Central memory CD8-positive, alpha-beta T cell (primary cell): ENCODE data around the gene SELENOO.
"Not testable (repeated sequence)": the region's sequence is repeated elsewhere in the genome, so short reads cannot be mapped to it uniquely, and the experiment has no call there.

ENCODE experiments used
- ATAC-seq: fragments of 150-1000 bp; cut with Tn5 transposase; replicated peaks from 2 replicates; pipeline ENCODE4 v1.10.0; 2022; ENCODE audit warnings: mild to moderate bottlenecking, moderate FRiP score, moderate number of reproducible peaks; ENCODE audit not compliant: poor library complexity, severe bottlenecking; ENCODE audit errors: extremely low read depth
- DNase-seq, 2 donors: peaks; one replicate each; pipeline ENCODE4 v3.0.0; 2021; ENCODE audit warnings: low spot score in 2 of 2
- H3K27ac Mint-ChIP-seq: one replicate; pipeline ENCODE4 v1.8.0; 2022; ENCODE audit warnings: low read depth, mild to moderate bottlenecking, moderate library complexity, mixed read lengths
- H3K27me3 Mint-ChIP-seq: one replicate; pipeline ENCODE4 v1.8.0; 2022; ENCODE audit warnings: mixed read lengths
- H3K36me3 Mint-ChIP-seq: one replicate; pipeline ENCODE4 v1.8.0; 2022; ENCODE audit warnings: mild to moderate bottlenecking, moderate library complexity, mixed read lengths; ENCODE audit not compliant: insufficient read depth
- H3K4me1 Mint-ChIP-seq: one replicate; pipeline ENCODE4 v1.8.0; 2022; ENCODE audit warnings: mixed read lengths
- H3K4me3 Mint-ChIP-seq: one replicate; pipeline ENCODE4 v1.8.0; 2022; ENCODE audit warnings: mild to moderate bottlenecking, moderate library complexity, mixed read lengths
- H3K9me3 Mint-ChIP-seq: one replicate; pipeline ENCODE4 v1.8.0; 2022; ENCODE audit warnings: mixed read lengths

Gene SELENOO

GRCh38 chr22:50203288-50203687, 2.5 kb downstream of the SELENOO start:
- Mint-ChIP-seq H3K36me3 (peaks cover 20% of the 10 kb centered on the region), H3K27me3 (no peaks in the 10 kb centered on the region), H3K4me3 (no peak overlapping the region), H3K9me3 (no peaks in the 10 kb centered on the region), H3K4me1 (peaks cover 22% of the 10 kb centered on the region), H3K27ac (no peak overlapping the region)
- no peak for DNase-seq
- no peak for ATAC-seq

DNA sequence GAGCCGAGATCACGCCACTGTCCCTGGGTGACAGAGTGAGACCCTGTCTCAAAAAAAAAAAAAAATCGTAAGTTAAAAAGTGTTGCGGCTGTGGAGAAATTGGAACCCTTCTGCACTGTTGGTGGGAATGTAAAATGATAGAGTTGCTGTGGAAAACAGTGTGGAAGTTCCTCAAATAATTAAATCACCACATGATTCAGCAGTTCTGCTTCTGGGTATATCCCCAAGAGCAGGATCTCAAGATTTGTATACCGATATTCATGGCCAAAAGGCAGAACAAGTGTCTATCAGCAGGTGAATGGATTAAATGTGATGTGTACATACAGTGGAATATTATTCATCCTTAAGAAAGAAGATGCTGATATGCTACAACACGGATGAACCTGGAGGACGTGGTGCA, 3.8 kb downstream of the SELENOO start:
- Mint-ChIP-seq H3K9me3 (no peaks in the 10 kb centered on the region), H3K27ac (peak overlapping the region; percentile 77), H3K36me3 (peaks cover 19% of the 10 kb centered on the region), H3K4me1 (peaks cover 20% of the 10 kb centered on the region), H3K4me3 (no peak overlapping the region), H3K27me3 (no peaks in the 10 kb centered on the region)
- DNase-seq (no peak), ATAC-seq (no peak)

DNA sequence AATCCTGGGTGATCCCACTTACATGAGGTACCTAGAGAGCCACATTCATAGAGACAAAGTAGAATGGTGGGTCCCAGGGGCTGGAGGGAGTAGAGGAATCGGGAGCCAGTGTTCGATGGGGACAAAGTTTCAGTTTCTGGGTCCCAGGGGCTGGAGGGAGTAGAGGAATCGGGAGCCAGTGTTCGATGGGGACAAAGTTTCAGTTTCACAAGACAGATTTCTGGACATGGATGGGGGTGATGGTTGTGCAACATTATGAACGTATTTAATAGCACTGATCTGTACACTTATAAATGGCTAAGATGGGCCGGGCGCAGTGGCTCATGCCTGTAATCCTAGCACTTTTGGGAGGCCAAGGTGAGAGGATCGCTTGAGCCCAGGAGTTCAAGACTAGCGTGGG, 4.2 kb downstream of the SELENOO start:
- Mint-ChIP-seq H3K36me3 (peaks cover 21% of the 10 kb centered on the region), H3K4me1 (peaks cover 22% of the 10 kb centered on the region)
- ATAC-seq: not testable (repeated sequence)

DNA sequence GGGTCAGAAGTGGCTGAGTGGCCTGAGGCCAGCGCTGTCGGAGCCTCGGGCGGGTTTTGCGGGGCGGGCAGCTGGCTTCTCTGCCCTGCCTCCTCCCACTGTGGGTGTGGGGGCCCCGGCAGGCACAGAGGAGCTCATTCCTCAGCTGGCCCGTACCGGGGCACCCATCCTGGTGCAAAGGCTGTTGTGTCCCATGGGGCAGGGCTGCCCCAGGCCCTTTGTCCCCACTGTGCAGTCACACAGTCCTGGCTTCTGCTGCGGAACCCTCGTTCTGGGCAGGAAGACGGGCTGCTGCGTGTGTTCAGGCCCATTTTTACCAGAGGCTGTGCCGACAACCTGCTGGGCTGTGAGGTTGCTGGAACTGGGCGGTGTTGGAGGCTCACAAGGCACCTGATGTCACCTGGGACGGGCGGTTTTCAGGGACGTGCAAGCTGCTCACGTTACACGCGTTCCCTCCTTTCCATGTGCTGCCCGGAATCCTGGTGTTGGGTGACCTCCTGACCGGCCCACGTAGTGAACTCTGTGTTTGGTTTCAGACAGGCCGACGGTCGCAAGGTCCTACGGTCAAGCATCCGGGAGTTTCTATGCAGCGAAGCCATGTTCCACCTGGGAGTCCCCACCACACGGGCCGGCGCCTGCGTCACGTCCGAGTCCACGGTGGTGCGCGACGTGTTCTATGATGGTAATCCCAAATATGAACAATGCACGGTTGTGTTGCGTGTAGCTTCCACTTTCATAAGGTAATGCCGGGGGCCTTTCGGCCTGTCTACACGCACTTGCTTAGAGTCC, 5.2 kb downstream of the SELENOO start:
- Mint-ChIP-seq H3K9me3 (no peaks in the 10 kb centered on the region), H3K27ac (no peak overlapping the region), H3K27me3 (no peaks in the 10 kb centered on the region), H3K36me3 (peaks cover 19% of the 10 kb centered on the region), H3K4me1 (peaks cover 24% of the 10 kb centered on the region), H3K4me3 (no peak overlapping the region)
- ATAC-seq: no peak
- no peak for DNase-seq

More for the DNA sequence above, 4.2 kb downstream of the SELENOO start:
- not testable (repeated sequence) for DNase-seq, H3K4me3 Mint-ChIP-seq, H3K27me3 Mint-ChIP-seq, H3K9me3 Mint-ChIP-seq
- H3K27ac Mint-ChIP-seq: peak overlapping the region; percentile 77

- no peaks in the 10 kb centered on the region for H3K27me3 Mint-ChIP-seq
- no peaks in the 10 kb centered on the region for H3K9me3 Mint-ChIP-seq
- H3K4me3 Mint-ChIP-seq: no peak overlapping the region
- DNase-seq: no peak
- peaks cover 19% of the 10 kb centered on the region for H3K36me3 Mint-ChIP-seq
- no peak for ATAC-seq
- peaks cover 24% of the 10 kb centered on the region for H3K4me1 Mint-ChIP-seq
- H3K27ac Mint-ChIP-seq: no peak overlapping the region
Observed at GRCh38 chr22:50206599-50206998, 5.8 kb downstream of the SELENOO start.

- H3K9me3 Mint-ChIP-seq: no peaks in the 10 kb centered on the region
- H3K4me1 Mint-ChIP-seq: peaks cover 17% of the 10 kb centered on the region
- no peak overlapping the region for H3K4me3 Mint-ChIP-seq
- DNase-seq (no peak), ATAC-seq (no peak)
- peaks cover 17% of the 10 kb centered on the region for H3K36me3 Mint-ChIP-seq
- no peak overlapping the region for H3K27ac Mint-ChIP-seq
- H3K27me3 Mint-ChIP-seq: no peaks in the 10 kb centered on the region
Observed at GRCh38 chr22:50207383-50208140, 6.8 kb downstream of the SELENOO start.

- peaks cover 25% of the 10 kb centered on the region for H3K4me1 Mint-ChIP-seq
- no peak overlapping the region for H3K4me3 Mint-ChIP-seq
- no peaks in the 10 kb centered on the region for H3K9me3 Mint-ChIP-seq
- H3K27me3 Mint-ChIP-seq: no peaks in the 10 kb centered on the region
- peaks cover 22% of the 10 kb centered on the region for H3K36me3 Mint-ChIP-seq
- DNase-seq: no peak
- no peak overlapping the region for H3K27ac Mint-ChIP-seq
- no peak for ATAC-seq
Observed at GRCh38 chr22:50208430-50208938, 7.7 kb downstream of the SELENOO start.

- no peak overlapping the region for H3K4me3 Mint-ChIP-seq
Observed at GRCh38 chr22:50208939-50209892, 8.4 kb downstream of the SELENOO start.

DNA sequence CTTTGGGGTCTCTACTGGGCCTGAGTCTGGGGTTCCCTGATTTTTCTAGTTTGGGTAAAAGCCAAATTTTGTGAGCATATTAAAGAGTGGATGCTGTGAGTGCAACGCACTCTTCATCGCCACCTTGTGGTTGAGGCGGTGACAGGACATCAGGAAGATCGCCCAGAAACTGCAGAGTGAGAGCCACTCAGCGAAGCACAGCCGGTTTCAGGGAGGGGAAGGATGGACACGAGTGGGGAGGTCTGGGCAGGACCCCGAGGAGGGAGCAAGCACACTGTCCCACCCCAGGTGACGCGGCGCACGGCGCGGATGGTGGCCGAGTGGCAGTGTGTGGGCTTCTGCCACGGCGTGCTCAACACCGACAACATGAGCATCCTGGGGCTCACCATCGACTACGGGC, 9.1 kb downstream of the SELENOO start:
- peaks cover 28% of the 10 kb centered on the region for H3K4me1 Mint-ChIP-seq
- ATAC-seq: no peak
- no peaks in the 10 kb centered on the region for H3K9me3 Mint-ChIP-seq
- no peaks in the 10 kb centered on the region for H3K27me3 Mint-ChIP-seq
- peaks cover 25% of the 10 kb centered on the region for H3K36me3 Mint-ChIP-seq
- H3K27ac Mint-ChIP-seq: peak overlapping the region; percentile 5
- DNase-seq: peak; percentile 56 to 58
- H3K4me3 Mint-ChIP-seq: no peak overlapping the region

More at GRCh38 chr22:50208939-50209892, 8.4 kb downstream of the SELENOO start:
- Mint-ChIP-seq H3K9me3 (no peaks in the 10 kb centered on the region), H3K36me3 (peaks cover 20% of the 10 kb centered on the region), H3K27me3 (no peaks in the 10 kb centered on the region), H3K4me1 (peaks cover 29% of the 10 kb centered on the region), H3K27ac (peak overlapping the region; percentile 5)
- no peak for DNase-seq
- no peak for ATAC-seq

DNA sequence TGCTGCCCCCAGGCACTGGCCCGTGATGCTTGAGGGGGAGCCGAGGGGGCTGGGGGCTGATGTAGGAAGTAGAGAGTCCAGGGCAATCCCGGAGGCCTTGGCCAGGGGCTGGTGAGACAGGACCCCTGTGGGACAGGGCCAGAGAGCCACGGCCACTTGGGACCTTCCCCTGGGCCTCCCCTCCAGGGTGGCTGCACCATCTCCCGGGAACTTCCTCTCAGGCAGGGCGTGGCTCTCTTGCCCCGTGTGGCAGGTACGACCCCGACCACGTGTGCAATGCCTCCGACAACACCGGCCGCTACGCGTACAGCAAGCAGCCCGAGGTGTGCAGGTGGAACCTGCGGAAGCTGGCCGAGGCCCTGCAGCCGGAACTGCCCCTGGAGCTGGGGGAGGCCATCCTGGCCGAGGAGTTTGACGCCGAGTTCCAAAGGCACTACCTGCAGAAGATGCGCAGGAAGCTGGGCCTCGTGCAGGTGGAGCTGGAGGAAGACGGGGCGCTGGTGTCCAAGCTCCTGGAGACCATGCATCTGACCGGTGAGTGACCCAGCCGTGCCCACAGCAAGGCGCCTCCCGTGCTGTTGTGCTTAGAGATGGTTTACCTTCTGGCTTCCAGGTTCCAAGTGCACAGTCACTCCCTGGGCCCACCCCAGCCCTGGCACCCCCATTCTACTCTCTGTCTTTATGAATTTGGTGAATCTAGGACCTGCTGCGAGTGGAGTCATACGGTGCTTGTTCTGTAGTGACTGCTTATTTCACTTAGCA, 9.7 kb downstream of the SELENOO start:
- no peaks in the 10 kb centered on the region for H3K9me3 Mint-ChIP-seq
- no peak overlapping the region for H3K27ac Mint-ChIP-seq
- H3K36me3 Mint-ChIP-seq: peaks cover 27% of the 10 kb centered on the region

GRCh38 chr22:50211147-50211546, 10.3 kb downstream of the SELENOO start:
- Mint-ChIP-seq H3K4me1 (peaks cover 28% of the 10 kb centered on the region), H3K27me3 (no peaks in the 10 kb centered on the region), H3K9me3 (no peaks in the 10 kb centered on the region), H3K27ac (no peak overlapping the region), H3K4me3 (no peak overlapping the region), H3K36me3 (peaks cover 31% of the 10 kb centered on the region)
- DNase-seq (no peak), ATAC-seq (no peak)

More for the DNA sequence above, 9.7 kb downstream of the SELENOO start:
- Mint-ChIP-seq H3K4me1 (peaks cover 28% of the 10 kb centered on the region), H3K4me3 (no peak overlapping the region), H3K27me3 (no peaks in the 10 kb centered on the region)
- ATAC-seq (no peak), DNase-seq (no peak)
